Measurements from ENCODE around the gene CRTC1.

DNA sequence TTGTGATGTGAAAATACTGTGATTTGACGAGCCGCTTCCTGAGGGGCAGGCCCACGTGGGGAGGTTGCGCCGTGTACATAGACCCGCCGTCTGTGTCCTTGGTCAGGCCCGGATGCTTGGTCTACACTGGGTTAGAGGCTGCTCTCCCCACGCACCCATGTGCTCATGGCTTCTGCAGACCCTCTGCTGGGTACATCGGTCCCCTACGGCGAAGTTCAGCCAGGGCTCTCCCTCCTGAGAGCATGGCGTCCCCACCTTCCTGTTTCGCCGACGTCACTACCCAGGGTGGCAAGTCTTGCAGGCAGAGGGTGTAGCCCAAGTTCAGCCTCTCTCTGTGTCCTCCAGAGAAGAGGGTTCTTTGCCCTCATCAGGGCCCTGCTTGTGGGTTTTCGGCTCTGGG is 96.6 kb downstream of the CRTC1 start:
- TF ChIP-seq, protein P1, sequence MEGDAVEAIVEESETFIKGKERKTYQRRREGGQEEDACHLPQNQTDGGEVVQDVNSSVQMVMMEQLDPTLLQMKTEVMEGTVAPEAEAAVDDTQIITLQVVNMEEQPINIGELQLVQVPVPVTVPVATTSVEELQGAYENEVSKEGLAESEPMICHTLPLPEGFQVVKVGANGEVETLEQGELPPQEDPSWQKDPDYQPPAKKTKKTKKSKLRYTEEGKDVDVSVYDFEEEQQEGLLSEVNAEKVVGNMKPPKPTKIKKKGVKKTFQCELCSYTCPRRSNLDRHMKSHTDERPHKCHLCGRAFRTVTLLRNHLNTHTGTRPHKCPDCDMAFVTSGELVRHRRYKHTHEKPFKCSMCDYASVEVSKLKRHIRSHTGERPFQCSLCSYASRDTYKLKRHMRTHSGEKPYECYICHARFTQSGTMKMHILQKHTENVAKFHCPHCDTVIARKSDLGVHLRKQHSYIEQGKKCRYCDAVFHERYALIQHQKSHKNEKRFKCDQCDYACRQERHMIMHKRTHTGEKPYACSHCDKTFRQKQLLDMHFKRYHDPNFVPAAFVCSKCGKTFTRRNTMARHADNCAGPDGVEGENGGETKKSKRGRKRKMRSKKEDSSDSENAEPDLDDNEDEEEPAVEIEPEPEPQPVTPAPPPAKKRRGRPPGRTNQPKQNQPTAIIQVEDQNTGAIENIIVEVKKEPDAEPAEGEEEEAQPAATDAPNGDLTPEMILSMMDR (IDR thresholded peaks at IDR 0.05): no peak
- TF ChIP-seq POLR2A (IDR thresholded peaks at IDR 0.05): no peak
